D721Med (cell line): ENCODE results near the gene GPC6.
"Not testable (repeated sequence)": the region's sequence is repeated elsewhere in the genome, so short reads cannot be mapped to it uniquely, and the experiment has no call there.

Experiments used
- DNase-seq: peaks from one replicate; pipeline ENCODE4 v3.0.0; 2011; ENCODE audit warnings: low spot score; ENCODE audit not compliant: insufficient read length
- FAIRE-seq: peaks from 2 replicates; lab custom pipeline; 2011; peaks lifted over from hg19 to GRCh38; lab: Jason Lieb, UNC
- TF ChIP-seq, protein P1 (sequence below): IDR thresholded peaks from 2 replicates; pipeline ENCODE4 v1.5.1; 2012; ENCODE audit warnings: mild to moderate bottlenecking, control low read depth; ENCODE audit not compliant: insufficient read depth; ENCODE audit errors: missing control alignments

GPC6 gene

DNA sequence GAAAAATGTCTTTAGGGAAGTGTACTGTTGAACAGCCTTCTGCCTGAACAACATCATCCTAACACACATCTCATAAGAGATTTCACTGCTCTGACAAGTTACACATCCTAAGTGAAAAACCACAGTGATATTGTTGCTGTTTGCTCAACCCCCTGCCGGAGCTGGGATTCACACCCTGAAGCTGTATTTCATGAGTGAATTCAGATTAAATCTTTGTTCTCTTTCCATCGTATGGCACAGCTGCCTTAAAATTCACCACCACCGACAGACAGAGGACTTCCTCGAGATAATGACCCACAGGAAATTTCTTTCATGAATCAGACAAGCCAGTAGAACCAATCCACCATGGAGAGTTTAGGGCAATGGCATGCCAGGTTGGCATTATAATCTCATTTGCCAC, 972.1 kb downstream of the GPC6 start:
- TF ChIP-seq, protein P1, sequence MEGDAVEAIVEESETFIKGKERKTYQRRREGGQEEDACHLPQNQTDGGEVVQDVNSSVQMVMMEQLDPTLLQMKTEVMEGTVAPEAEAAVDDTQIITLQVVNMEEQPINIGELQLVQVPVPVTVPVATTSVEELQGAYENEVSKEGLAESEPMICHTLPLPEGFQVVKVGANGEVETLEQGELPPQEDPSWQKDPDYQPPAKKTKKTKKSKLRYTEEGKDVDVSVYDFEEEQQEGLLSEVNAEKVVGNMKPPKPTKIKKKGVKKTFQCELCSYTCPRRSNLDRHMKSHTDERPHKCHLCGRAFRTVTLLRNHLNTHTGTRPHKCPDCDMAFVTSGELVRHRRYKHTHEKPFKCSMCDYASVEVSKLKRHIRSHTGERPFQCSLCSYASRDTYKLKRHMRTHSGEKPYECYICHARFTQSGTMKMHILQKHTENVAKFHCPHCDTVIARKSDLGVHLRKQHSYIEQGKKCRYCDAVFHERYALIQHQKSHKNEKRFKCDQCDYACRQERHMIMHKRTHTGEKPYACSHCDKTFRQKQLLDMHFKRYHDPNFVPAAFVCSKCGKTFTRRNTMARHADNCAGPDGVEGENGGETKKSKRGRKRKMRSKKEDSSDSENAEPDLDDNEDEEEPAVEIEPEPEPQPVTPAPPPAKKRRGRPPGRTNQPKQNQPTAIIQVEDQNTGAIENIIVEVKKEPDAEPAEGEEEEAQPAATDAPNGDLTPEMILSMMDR, result no peak
- DNase-seq (no peak), FAIRE-seq (no peak)

DNA sequence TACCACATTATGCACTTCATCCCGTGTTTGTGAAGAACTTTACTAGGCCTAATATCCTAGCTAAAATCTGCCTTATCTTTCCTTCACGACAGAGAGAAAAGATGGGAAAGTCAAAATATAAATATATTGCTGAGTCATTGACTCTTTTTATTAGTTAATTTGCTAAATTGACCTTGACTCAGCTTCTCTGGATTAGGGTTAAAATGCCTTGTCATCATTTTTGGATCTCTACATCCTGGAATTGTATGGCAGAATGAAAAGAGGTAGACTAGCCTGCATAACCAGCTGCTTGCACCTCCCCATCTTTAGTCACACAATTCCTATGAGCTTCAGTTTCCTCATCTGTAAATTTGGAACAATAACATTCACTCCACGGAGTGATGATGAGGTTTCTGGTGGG, 972.5 kb downstream of the GPC6 start:
- no peak for DNase-seq
- FAIRE-seq, result no peak
- TF ChIP-seq, protein P1, result no peak

DNA sequence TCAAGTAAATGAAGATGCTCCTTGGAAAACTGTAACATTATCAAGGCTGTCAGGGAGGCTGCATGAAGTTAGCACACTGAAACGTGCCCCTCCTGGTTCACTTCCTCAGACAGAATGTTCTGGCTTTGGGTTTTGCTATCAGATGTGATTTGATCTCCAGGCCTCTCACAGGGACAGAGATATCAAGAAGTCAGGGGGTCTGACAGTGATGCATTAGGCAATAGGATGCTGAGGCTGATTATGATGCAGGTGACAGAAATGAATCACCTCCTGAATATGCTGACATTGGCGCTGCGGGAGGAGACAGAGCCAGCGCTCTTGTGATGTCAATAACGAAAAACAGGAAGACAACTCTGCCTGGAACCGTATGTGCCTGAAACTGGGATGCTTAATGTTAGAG, 974.4 kb downstream of the GPC6 start:
- FAIRE-seq (no peak), DNase-seq (no peak)
- TF ChIP-seq, protein P1, result no peak

DNA sequence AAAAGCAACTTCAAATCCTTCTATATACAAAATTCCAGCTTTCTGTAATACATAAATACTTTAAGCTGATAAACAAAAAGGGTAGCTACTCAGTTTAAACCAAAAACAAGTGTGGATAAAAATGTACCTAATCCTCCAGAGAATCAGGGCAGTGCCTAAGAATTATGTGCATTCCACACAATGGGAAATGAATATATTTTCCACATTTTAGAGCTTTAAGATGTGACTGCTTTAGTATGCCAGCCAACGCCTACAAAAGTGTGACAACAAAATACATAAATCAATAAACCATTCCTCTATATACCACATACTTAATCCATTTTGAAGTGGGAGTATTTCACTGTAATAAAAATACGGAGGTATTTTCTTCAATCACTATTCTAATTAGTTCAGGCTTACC, 977.6 kb downstream of the GPC6 start:
- FAIRE-seq, result no peak
- TF ChIP-seq, protein P1, result no peak
- DNase-seq, result no peak

DNA sequence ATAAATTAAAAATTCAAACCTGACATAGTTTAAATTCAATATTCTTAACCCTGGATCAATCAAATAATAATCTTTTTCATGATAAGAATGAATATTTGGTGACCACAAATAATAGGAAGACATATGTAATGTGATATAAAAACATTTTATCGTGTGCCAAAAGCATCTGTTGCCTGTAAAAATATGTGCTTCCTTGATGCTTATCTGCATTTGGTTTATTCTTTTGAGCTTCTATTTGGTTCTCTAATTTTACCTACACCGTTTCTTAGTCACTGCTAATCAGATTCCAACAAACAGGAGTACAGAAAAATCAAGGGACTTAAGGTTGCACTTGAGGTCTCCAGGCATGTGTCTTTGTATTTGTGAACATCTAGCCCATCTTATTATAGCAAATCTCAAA, 978.3 kb downstream of the GPC6 start:
- FAIRE-seq (no peak), DNase-seq (no peak)
- TF ChIP-seq, protein P1, result no peak

DNA sequence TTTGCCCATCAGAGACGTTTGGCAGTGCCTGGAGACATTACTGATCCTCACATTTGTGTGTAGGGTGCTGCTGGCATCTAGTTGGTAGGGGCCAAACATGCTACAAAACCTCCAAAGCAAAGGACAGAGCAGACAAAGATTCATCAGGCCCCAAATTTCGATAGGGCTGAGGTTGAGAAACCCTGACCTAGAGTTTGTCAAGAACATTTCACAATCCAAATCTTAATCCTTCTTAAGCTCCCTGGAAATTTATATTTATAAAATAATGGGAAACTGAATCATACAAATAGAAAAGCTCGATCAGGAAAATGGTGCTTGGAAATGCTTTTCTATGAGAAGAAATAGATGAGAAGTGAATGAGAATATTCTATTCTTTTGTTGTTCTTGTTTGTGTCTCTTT, 979.3 kb downstream of the GPC6 start:
- TF ChIP-seq, protein P1, result no peak
- no peak for DNase-seq
- no peak for FAIRE-seq

DNA sequence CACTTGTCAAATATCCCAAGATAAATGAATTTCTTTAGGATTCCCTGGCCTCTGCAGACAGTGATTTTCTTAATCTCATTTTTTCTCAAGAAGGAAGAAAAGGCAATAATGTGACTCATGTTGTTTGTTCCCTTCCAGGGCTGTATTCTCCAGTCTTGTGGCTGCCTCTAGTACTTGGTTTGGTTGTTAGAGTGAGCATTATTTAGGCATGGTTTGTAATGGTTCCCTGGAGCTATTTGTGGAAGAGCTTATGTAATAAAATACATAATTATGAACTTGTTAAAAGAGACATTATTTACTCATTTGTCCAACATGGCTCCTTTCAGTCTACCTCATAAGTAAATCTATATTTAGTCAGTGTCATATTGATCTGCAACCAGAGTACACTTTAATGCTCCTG, 982.5 kb downstream of the GPC6 start:
- FAIRE-seq (no peak), DNase-seq (no peak)
- TF ChIP-seq, protein P1, result no peak

DNA sequence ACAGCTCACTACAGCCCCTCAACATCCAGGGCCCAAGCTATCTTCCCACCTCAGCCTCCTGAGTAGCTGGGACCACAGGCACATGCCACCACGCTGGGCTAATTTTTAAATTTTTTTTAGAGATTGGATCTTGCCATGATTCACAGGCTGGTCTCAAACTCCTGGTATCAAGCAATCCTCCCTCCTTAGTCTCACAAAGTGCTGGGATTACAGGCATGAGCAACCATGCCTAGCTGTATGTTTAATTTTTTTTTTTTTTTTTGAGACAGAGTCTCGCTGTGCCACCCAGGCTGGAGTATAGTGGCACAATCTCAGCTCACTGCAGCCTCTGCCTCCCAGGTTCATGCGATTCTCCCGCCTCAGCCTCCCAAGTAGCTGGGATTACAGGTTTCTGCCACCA, 983.3 kb downstream of the GPC6 start:
- not testable (repeated sequence) for DNase-seq, FAIRE-seq
